Adrenal gland (tissue), 12 donors: ENCODE data around the gene DIAPH3. TPM values are rescaled to one million over a fixed set of nuclear protein-coding genes. Genes with fewer than 3 reads are reported as not detected.

Source experiments
- DNase-seq, 7 donors: peaks; one replicate each; pipeline ENCODE4 v3.0.0-alpha.2; 2019 to 2020
- H3K27ac ChIP-seq, 5 donors: fragments of 200-600 bp; sonication (generic) in 4 of 5; 1 replicate in 3 of 5; 2 replicates in 2 of 5; pipeline versions ENCODE4 v1.5.1 to v1.8.0; 2016 to 2020; ENCODE audit warnings: mild to moderate bottlenecking in 1 of 5
- H3K27me3 ChIP-seq: fragments of 200-600 bp; 2 replicates; pipeline ENCODE4 v1.8.0; 2021
- H3K36me3 ChIP-seq, 2 donors: fragments of 200-600 bp; replicated peaks in 1 of 2; 1 replicate in 1 of 2; 2 replicates in 1 of 2; pipeline versions ENCODE4 v1.5.1 to v1.8.0; 2018 to 2022
- H3K4me1 ChIP-seq, 2 donors: fragments of 200-600 bp; replicated peaks in 1 of 2; 1 replicate in 1 of 2; 2 replicates in 1 of 2; pipeline versions ENCODE4 v1.5.1 to v1.8.0; 2018 to 2021
- H3K4me3 ChIP-seq, 4 donors: fragments of 200-600 bp; sonication (generic) in 3 of 4; one replicate each; pipeline ENCODE4 v1.5.1; 2016 to 2018
- H3K9me3 ChIP-seq, 3 donors: fragments of 200-600 bp; sonication (generic) in 1 of 3; replicated peaks in 1 of 3; 1 replicate in 2 of 3; 2 replicates in 1 of 3; pipeline versions ENCODE4 v1.5.1 to v1.8.0; 2016 to 2021
- CTCF ChIP-seq, 6 experiments: fragments of 450-650 bp in 4 of 6; fragments of 200-600 bp in 2 of 6; sonication (generic) in 1 of 6; IDR thresholded peaks; 1 replicate in 5 of 6; 2 replicates in 1 of 6; pipeline versions ENCODE4 v1.5.1 to v1.8.0; 2016 to 2021; ENCODE audit warnings: antibody characterized with exemption in 6 of 6, mild to moderate bottlenecking in 2 of 6, moderate library complexity in 1 of 6
- POLR2A ChIP-seq, 2 donors: fragments of 450-650 bp; IDR thresholded peaks; one replicate each; pipeline ENCODE4 v1.6.1; 2017; ENCODE audit warnings: antibody characterized with exemption in 2 of 2, mild to moderate bottlenecking in 2 of 2, moderate library complexity in 1 of 2
- WGBS, 4 donors: extraction: QIAGEN DNeasy Blood & Tissue Kit in 2 of 4; methylation state at CpG; one replicate each; pipeline versions ENCODE4 v1.1.5 to v1.1.7; 2013 to 2017; 5-methylcytosine and 5-hydroxymethylcytosine counted together
- intact Hi-C, 2 donors: fragments of 100-400 bp; cut with DNase I; formaldehyde crosslinking; loops; one replicate each; pipeline versions ENCODE4 v1.14.1 to v1.15.0; 2022 to 2023
- polyA plus RNA-seq, 3 donors: library from polyadenylated mRNA; stranded (reverse); fragments of 200-250 nt in 2 of 3; fragments of 350-450 nt in 1 of 3; fragmentation: Illumina TruSeq in 1 of 3; extraction: RNeasy Lipid Tissue Mini Kit (QIAGEN cat#74804) in 1 of 3; gene quantifications; one replicate each; pipeline ENCODE4 v1.2.3, GENCODE V29; 2013 to 2014
- total RNA-seq, 9 donors: library from RNA; depleted of rRNA in 4 of 9; stranded (reverse); fragments of >200 nt in 4 of 9; fragments of 120-200 nt in 1 of 9; fragmentation: NEBNext Ultra II Directional in 1 of 9; extraction: Animal tissue kit (Norgen Biotek cat#: 25700) in 1 of 9; gene quantifications; one replicate each; pipeline versions ENCODE4 v1.1.0 to v1.2.4, GENCODE V29; 2013 to 2023
- donor health status: healthy with polysubstance abuse.
- donor health status: Bipolar disorder and iron deficiency.
- donor health status: DM: yes; HTN: yes; CAD: no.
- donor health status: DM: no; HTN: no; CAD: no.
- donor health status: DM: no; HTN: no; CAD: no.
- donor health status: DM: yes; HTN: yes; CAD: no.

Gene DIAPH3
- total and polyA plus RNA-seq, 12 donors = 0.07 to 4.2 (median 0.42) TPM; not detected in 3

GRCh38 chr13:60099631-60100420, 63.9 kb downstream of the DIAPH3 start:
- no peaks in the 10 kb centered on the region for H3K36me3 ChIP-seq
- no peaks in the 10 kb centered on the region for H3K27me3 ChIP-seq
- DNase-seq = no peak
- no peak overlapping the region for H3K4me3 ChIP-seq
- no peaks in the 10 kb centered on the region for H3K9me3 ChIP-seq
- intact Hi-C loops = no loop called here
- H3K4me1 ChIP-seq = peaks cover 5 to 8% of the 10 kb centered on the region in 2 donors
- WGBS, 4 donors = 86 to 90% (median 88%) methylated on average over 4 of the region's 4 CpGs
- no peak for TF ChIP-seq POLR2A (IDR thresholded peaks at IDR 0.05)
- TF ChIP-seq CTCF (IDR thresholded peaks at IDR 0.05) = no peak
- H3K27ac ChIP-seq = no peak overlapping the region

- no peak for DNase-seq
- TF ChIP-seq POLR2A (IDR thresholded peaks at IDR 0.05) = no peak
- no peak for TF ChIP-seq CTCF (IDR thresholded peaks at IDR 0.05)
- H3K27me3 ChIP-seq = no peaks in the 10 kb centered on the region
- H3K4me3 ChIP-seq = no peak overlapping the region
- intact Hi-C loops = no loop called here
- H3K4me1 ChIP-seq = no peaks in the 10 kb centered on the region
- WGBS, 4 donors = 96 to 98% (median 97%) methylated on average over 2 of the region's 2 CpGs
- H3K9me3 ChIP-seq = no peaks in the 10 kb centered on the region
- no peak overlapping the region for H3K27ac ChIP-seq
- no peaks in the 10 kb centered on the region for H3K36me3 ChIP-seq
Observed at GRCh38 chr13:60095300-60095699, 68.4 kb downstream of the DIAPH3 start.

GRCh38 chr13:60094385-60095088, 69.2 kb downstream of the DIAPH3 start:
- 71 to 95% (median 94%) methylated on average over 8 of the region's 8 CpGs for WGBS, 4 donors
- Histone ChIP-seq H3K9me3 (no peaks in the 10 kb centered on the region), H3K36me3 (no peaks in the 10 kb centered on the region), H3K27ac (no peak overlapping the region), H3K27me3 (no peaks in the 10 kb centered on the region), H3K4me3 (no peak overlapping the region), H3K4me1 (no peaks in the 10 kb centered on the region)
- no peak for DNase-seq
- intact Hi-C loops = no loop called here
- TF ChIP-seq POLR2A (IDR thresholded peaks at IDR 0.05) (no peak), CTCF (IDR thresholded peaks at IDR 0.05) (no peak)

GRCh38 chr13:60093425-60094019, 70.2 kb downstream of the DIAPH3 start:
- WGBS, 4 donors = 93 to 98% (median 93%) methylated on average over 3 of the region's 3 CpGs
- TF ChIP-seq CTCF (IDR thresholded peaks at IDR 0.05) (no peak), POLR2A (IDR thresholded peaks at IDR 0.05) (no peak)
- Histone ChIP-seq H3K27me3 (no peaks in the 10 kb centered on the region), H3K36me3 (no peaks in the 10 kb centered on the region), H3K27ac (no peak overlapping the region), H3K4me3 (no peak overlapping the region), H3K9me3 (no peaks in the 10 kb centered on the region), H3K4me1 (no peaks in the 10 kb centered on the region)
- no peak for DNase-seq
- intact Hi-C loops = no loop called here
